ENCODE measurements around the gene RPL37. TPM values are rescaled to one million over a fixed set of nuclear protein-coding genes. Genes with fewer than 3 reads are reported as not detected.

Gene RPL37
- total RNA-seq, 1 experiment from 2014 or later: 1,279 TPM

- intact Hi-C loops (cut with micrococcal nuclease): no loop called here
- no peak overlapping the region for H3K4me3 ChIP-seq (replicated peaks in 1 of 2; ENCODE audit: low read depth in 1 of 2, low read length in 2 of 2)
- no peak overlapping the region for H3K9ac ChIP-seq (ENCODE audit: low read length)
- DNase-seq (ENCODE audit: low read depth, low spot score): no peak
- H2AFZ ChIP-seq (ENCODE audit: low read depth, low read length, poor library complexity, severe bottlenecking): no peak overlapping the region
- H3K27me3 ChIP-seq (ENCODE audit: insufficient read depth, low read length): no peaks in the 10 kb centered on the region
- H3K27ac ChIP-seq (ENCODE audit: low read depth, low read length): no peak overlapping the region
- H3K9me3 ChIP-seq (ENCODE audit: control insufficient read depth in 1 of 2, insufficient read depth in 1 of 2, low read depth in 1 of 2, low read length in 2 of 2): no peaks in the 10 kb centered on the region
- peaks cover 7% of the 10 kb centered on the region for H3K79me2 ChIP-seq (ENCODE audit: insufficient read depth, low read length)
- no peaks in the 10 kb centered on the region for H3K9me2 ChIP-seq (ENCODE audit: insufficient read depth)
- POLR2A ChIA-PET: no interaction called here
- no peak for ATAC-seq
- no peak overlapping the region for H3K4me2 ChIP-seq (ENCODE audit: low read length)
- H4K20me1 ChIP-seq (ENCODE audit: insufficient read depth): no peaks in the 10 kb centered on the region
- H3K36me3 ChIP-seq (ENCODE audit: control insufficient read depth in 1 of 2, insufficient read depth in 2 of 2, low read length in 2 of 2): no peaks in the 10 kb centered on the region
- BruUV-seq (replicated peaks): no TSS peak
- CTCF ChIA-PET: no interaction called here
- TF ChIP-seq POLR2A (IDR thresholded peaks at IDR 0.05; ENCODE audit: borderline replicate concordance, extremely low read depth, insufficient read depth, insufficient read length): no peak
- TF ChIP-seq ZNF274 (IDR thresholded peaks at IDR 0.05; ENCODE audit: low read depth, low read length): no peak
- no peak for TF ChIP-seq EZH2phosphoT487 (IDR thresholded peaks at IDR 0.05; ENCODE audit: borderline replicate concordance)
- TF ChIP-seq CEBPB (IDR thresholded peaks at IDR 0.05; ENCODE audit: low read depth): no peak
- TF ChIP-seq RAD21 (IDR thresholded peaks at IDR 0.05; ENCODE audit: low read depth): no peak
- TF ChIP-seq ZFX (IDR thresholded peaks at IDR 0.05): no peak
- TF ChIP-seq SP1 (IDR thresholded peaks at IDR 0.05; ENCODE audit: low read depth): no peak
- no peak for TF ChIP-seq MAX (IDR thresholded peaks at IDR 0.05)
- no peak for TF ChIP-seq ZBTB33 (IDR thresholded peaks at IDR 0.05; ENCODE audit: extremely low read depth, insufficient replicate concordance, low read length)
- TF ChIP-seq REST (IDR thresholded peaks at IDR 0.05; ENCODE audit: low read depth): no peak
- no peak for TF ChIP-seq YY1 (IDR thresholded peaks at IDR 0.05; ENCODE audit: extremely low read depth, insufficient replicate concordance, low read depth, low read length)
- no peak for TF ChIP-seq POLR2AphosphoS5 (IDR thresholded peaks at IDR 0.05; ENCODE audit: low read depth, low read length)
- no peak for TF ChIP-seq EZH2 (IDR thresholded peaks at IDR 0.05)
- no peak for TF ChIP-seq FOSL1 (IDR thresholded peaks at IDR 0.05; ENCODE audit: low read depth)
- no peak for TF ChIP-seq SIN3A (IDR thresholded peaks at IDR 0.05; ENCODE audit: low read depth)
- TF ChIP-seq CTCF (IDR thresholded peaks at IDR 0.05 in 2 of 3, conservative IDR thresholded peaks at IDR 0.05 in 1 of 3; ENCODE audit: borderline replicate concordance in 1 of 3, insufficient read depth in 1 of 3, low read depth in 2 of 3, low read length in 2 of 3): no peak
- no peak for TF ChIP-seq TCF7L2 (IDR thresholded peaks at IDR 0.05; ENCODE audit: borderline replicate concordance, extremely low read depth, insufficient read depth, insufficient read length)
- no peak for TF ChIP-seq JUND (IDR thresholded peaks at IDR 0.05)
- H3K4me1 ChIP-seq (ENCODE audit: control insufficient read depth in 1 of 2, insufficient read depth in 2 of 2, low read length in 2 of 2): peaks cover 8 to 11% of the 10 kb centered on the region in 2 experiments
- RAD21 ChIA-PET (ENCODE audit: low non-redundant PET in 1 of 2, low total read pairs in 2 of 2, uncharacterized antibody in 2 of 2, unreplicated experiment in 2 of 2): no interaction called here
Observed at GRCh38 chr5:40801771-40802562, 33.1 kb downstream of the RPL37 start.
